Tibial nerve (tissue), 4 donors: ENCODE data around the gene FOXA2.

ENCODE experiments used
- CTCF ChIP-seq, 5 experiments: fragments of 200-600 bp in 3 of 5; fragments of 450-650 bp in 2 of 5; sonication (generic) in 3 of 5; IDR thresholded peaks; one replicate each; pipeline ENCODE4 v1.5.1; 2016 to 2019; ENCODE audit warnings: antibody characterized with exemption in 5 of 5, mild to moderate bottlenecking in 3 of 5, moderate library complexity in 2 of 5
- EP300 ChIP-seq, 2 donors: sonication (generic); formaldehyde crosslinking; IDR thresholded peaks; one replicate each; pipeline ENCODE4 v1.6.1; 2017; ENCODE audit warnings: antibody characterized with exemption in 2 of 2, mild to moderate bottlenecking in 1 of 2
- POLR2A ChIP-seq, 2 donors: fragments of 450-650 bp; IDR thresholded peaks; one replicate each; pipeline ENCODE4 v1.6.1; 2017; ENCODE audit warnings: antibody characterized with exemption in 2 of 2, mild to moderate bottlenecking in 2 of 2, moderate library complexity in 2 of 2

DNA sequence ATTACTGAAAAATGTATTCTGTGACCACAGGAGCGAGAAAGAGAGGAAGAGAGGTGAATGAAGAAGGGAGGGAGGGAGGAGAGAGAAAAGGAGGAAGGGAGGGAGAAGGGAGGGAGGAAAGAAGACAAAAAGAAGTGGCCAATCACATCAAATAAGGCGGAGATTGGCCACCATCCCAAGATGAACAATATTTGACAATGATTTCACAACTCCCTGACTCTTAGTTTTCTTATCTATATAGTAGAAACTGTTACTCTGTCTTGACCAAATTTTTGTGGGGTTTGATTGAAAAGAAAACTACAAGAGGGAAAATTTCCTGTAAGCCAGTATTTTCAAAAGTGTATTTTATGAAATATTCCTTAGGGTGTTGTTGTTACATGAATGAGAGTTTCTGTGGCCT, 52.6 kb downstream of the FOXA2 start:
- TF ChIP-seq POLR2A (IDR thresholded peaks at IDR 0.05), result no peak
- no peak for TF ChIP-seq CTCF (IDR thresholded peaks at IDR 0.05)
- TF ChIP-seq EP300 (IDR thresholded peaks at IDR 0.05), result no peak
